Stomach (tissue), 4 donors: ENCODE results near the gene PCBP3.

Experiments used
- CTCF ChIP-seq, 7 experiments: fragments of 450-650 bp in 4 of 7; fragments of 200-600 bp in 3 of 7; sonication (generic) in 3 of 7; IDR thresholded peaks; one replicate each; pipeline ENCODE4 v1.5.1; 2016 to 2019; ENCODE audit warnings: antibody characterized with exemption in 7 of 7, control low read depth in 2 of 7, mild to moderate bottlenecking in 1 of 7
- POLR2A ChIP-seq, 4 donors: fragments of 450-650 bp; IDR thresholded peaks; one replicate each; pipeline ENCODE4 v1.6.1; 2016; ENCODE audit warnings: antibody characterized with exemption in 4 of 4, control low read depth in 2 of 4, mild to moderate bottlenecking in 1 of 4, moderate library complexity in 1 of 4

GRCh38 chr21:45740491-45741357 is 97.2 kb downstream of the PCBP3 start:
- TF ChIP-seq CTCF (IDR thresholded peaks at IDR 0.05), result no peak
- TF ChIP-seq POLR2A (IDR thresholded peaks at IDR 0.05), result no peak
